IMR-90 (cell line): ENCODE data around the gene SBF1.
"Not testable (repeated sequence)": the region's sequence is repeated elsewhere in the genome, so short reads cannot be mapped to it uniquely, and the experiment has no call there.

Experiments
- BHLHE40 ChIP-seq: fragments of 150-350 bp; IDR thresholded peaks from 2 replicates; pipeline ENCODE4 v1.6.1; 2016; ENCODE audit warnings: mild to moderate bottlenecking, low read depth, low read length
- CHD1 ChIP-seq: IDR thresholded peaks from 2 replicates; pipeline ENCODE4 v1.6.1; 2012; ENCODE audit warnings: low read depth, low read length, improper control_type of control experiment
- MAFK ChIP-seq: IDR thresholded peaks from 2 replicates; pipeline ENCODE4 v1.6.1; 2012; ENCODE audit warnings: low read depth, low read length, improper control_type of control experiment
- MXI1 ChIP-seq: IDR thresholded peaks from 2 replicates; pipeline ENCODE4 v1.6.1; 2012; ENCODE audit warnings: low read depth, mild to moderate bottlenecking, low read length, moderate library complexity, borderline replicate concordance
- POLR2A ChIP-seq: IDR thresholded peaks from 2 replicates; pipeline ENCODE4 v1.6.1; 2012; ENCODE audit warnings: mild to moderate bottlenecking, low read depth, low read length
- RAD21 ChIP-seq: IDR thresholded peaks from 2 replicates; pipeline ENCODE4 v1.6.1; 2012; ENCODE audit warnings: low read length, improper control_type of control experiment
- RCOR1 ChIP-seq: IDR thresholded peaks from 2 replicates; pipeline ENCODE4 v1.6.1; 2012; ENCODE audit warnings: mild to moderate bottlenecking, low read length, improper control_type of control experiment; ENCODE audit not compliant: insufficient replicate concordance
- SMC3 ChIP-seq: fragments of 150-350 bp; IDR thresholded peaks from 2 replicates; pipeline ENCODE4 v1.6.1; 2016; ENCODE audit warnings: low read depth, mild to moderate bottlenecking, antibody characterized with exemption, low read length, moderate library complexity
- TF ChIP-seq, protein P1 (sequence below): fragments of 150-350 bp; IDR thresholded peaks from 2 replicates; pipeline ENCODE4 v1.6.1; 2016; ENCODE audit warnings: low read depth, mild to moderate bottlenecking, low read length, moderate library complexity, borderline replicate concordance
- TF ChIP-seq, protein P2 (sequence below): conservative IDR thresholded peaks from 2 replicates; pipeline ENCODE4 v1.5.1; 2012; ENCODE audit warnings: mild to moderate bottlenecking, low read depth, low read length, improper control_type of control experiment
- TF ChIP-seq, protein P3 (sequence below): fragments of 150-350 bp; IDR thresholded peaks from 2 replicates; pipeline ENCODE4 v1.6.1; 2017; ENCODE audit warnings: mild to moderate bottlenecking, antibody characterized with exemption, low read length, low read depth

DNA sequence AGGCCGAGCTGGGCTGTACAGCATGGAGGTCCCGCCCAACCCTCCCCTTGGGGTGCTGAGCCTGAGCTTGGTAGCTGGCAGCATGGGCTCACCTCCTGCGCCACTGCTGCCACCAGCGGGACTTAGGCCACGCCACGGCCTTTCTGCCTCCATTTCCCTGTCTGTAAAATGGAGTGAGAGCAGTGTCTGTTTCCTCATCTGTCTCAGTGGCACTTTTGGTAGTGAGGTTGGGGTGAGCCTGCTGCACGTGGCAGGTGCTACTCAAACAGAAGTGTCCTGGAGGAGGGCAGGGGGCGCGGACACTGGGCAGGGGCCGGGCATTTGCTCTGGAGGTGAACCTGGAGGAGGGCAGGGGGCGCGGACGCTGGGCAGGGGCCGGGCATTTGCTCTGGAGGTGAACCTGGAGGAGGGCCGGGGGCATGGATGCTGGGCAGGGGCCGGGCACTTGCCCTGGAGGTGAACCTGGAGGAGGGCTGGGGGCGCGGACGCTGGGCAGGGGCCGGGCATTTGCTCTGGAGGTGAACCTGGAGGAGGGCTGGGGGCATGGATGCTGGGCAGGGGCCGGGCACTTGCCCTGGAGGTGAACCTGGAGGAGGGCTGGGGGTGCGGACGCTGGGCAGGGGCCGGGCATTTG is 41.8 kb downstream of the SBF1 start:
- TF ChIP-seq POLR2A, CHD1, MXI1, SMC3, RCOR1, MAFK, BHLHE40, RAD21: not testable (repeated sequence)
- TF ChIP-seq, protein P1, sequence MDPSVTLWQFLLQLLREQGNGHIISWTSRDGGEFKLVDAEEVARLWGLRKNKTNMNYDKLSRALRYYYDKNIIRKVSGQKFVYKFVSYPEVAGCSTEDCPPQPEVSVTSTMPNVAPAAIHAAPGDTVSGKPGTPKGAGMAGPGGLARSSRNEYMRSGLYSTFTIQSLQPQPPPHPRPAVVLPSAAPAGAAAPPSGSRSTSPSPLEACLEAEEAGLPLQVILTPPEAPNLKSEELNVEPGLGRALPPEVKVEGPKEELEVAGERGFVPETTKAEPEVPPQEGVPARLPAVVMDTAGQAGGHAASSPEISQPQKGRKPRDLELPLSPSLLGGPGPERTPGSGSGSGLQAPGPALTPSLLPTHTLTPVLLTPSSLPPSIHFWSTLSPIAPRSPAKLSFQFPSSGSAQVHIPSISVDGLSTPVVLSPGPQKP, result not testable (repeated sequence)
- TF ChIP-seq, protein P2, sequence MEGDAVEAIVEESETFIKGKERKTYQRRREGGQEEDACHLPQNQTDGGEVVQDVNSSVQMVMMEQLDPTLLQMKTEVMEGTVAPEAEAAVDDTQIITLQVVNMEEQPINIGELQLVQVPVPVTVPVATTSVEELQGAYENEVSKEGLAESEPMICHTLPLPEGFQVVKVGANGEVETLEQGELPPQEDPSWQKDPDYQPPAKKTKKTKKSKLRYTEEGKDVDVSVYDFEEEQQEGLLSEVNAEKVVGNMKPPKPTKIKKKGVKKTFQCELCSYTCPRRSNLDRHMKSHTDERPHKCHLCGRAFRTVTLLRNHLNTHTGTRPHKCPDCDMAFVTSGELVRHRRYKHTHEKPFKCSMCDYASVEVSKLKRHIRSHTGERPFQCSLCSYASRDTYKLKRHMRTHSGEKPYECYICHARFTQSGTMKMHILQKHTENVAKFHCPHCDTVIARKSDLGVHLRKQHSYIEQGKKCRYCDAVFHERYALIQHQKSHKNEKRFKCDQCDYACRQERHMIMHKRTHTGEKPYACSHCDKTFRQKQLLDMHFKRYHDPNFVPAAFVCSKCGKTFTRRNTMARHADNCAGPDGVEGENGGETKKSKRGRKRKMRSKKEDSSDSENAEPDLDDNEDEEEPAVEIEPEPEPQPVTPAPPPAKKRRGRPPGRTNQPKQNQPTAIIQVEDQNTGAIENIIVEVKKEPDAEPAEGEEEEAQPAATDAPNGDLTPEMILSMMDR, result not testable (repeated sequence)
- TF ChIP-seq, protein P3, sequence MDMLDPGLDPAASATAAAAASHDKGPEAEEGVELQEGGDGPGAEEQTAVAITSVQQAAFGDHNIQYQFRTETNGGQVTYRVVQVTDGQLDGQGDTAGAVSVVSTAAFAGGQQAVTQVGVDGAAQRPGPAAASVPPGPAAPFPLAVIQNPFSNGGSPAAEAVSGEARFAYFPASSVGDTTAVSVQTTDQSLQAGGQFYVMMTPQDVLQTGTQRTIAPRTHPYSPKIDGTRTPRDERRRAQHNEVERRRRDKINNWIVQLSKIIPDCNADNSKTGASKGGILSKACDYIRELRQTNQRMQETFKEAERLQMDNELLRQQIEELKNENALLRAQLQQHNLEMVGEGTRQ, result not testable (repeated sequence)
